Sigmoid colon (tissue), 4 donors: ENCODE results near the gene FUT8.

Source experiments
- POLR2A ChIP-seq, 2 donors: fragments of 450-650 bp; IDR thresholded peaks; one replicate each; pipeline ENCODE4 v1.6.1; 2016; ENCODE audit warnings: antibody characterized with exemption in 2 of 2, mild to moderate bottlenecking in 2 of 2, moderate library complexity in 2 of 2
- POLR2AphosphoS5 ChIP-seq, 4 donors: sonication (generic); formaldehyde crosslinking; IDR thresholded peaks; one replicate each; pipeline ENCODE4 v1.6.1; 2017; ENCODE audit warnings: antibody characterized with exemption in 4 of 4
- TF ChIP-seq, protein P1 (sequence below), 4 experiments: fragments of 450-650 bp in 3 of 4; fragments of 200-600 bp in 1 of 4; IDR thresholded peaks; one replicate each; pipeline ENCODE4 v1.5.1; 2016 to 2019; ENCODE audit warnings: antibody characterized with exemption in 4 of 4, mild to moderate bottlenecking in 3 of 4, moderate library complexity in 2 of 4

DNA sequence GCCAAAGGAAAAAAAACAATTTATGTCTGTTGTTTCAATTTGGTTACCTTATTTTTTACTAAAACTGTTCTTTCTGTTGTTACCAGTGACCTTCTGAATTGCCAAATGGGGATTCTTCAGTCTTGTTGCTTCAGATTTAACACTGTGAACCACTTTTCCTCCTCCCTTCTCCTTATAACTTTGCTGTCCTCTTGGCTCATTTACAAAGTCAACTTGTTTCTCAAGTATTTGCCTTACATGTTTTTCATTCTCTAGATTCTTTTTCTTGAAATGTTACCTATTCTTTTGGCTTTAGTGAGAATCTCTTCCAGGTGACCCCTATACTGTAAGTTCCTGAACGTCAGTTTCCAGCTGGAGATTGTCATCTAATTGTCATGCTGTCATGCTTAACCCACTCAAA lies 19.4 kb downstream of the FUT8 start:
- TF ChIP-seq, protein P1, sequence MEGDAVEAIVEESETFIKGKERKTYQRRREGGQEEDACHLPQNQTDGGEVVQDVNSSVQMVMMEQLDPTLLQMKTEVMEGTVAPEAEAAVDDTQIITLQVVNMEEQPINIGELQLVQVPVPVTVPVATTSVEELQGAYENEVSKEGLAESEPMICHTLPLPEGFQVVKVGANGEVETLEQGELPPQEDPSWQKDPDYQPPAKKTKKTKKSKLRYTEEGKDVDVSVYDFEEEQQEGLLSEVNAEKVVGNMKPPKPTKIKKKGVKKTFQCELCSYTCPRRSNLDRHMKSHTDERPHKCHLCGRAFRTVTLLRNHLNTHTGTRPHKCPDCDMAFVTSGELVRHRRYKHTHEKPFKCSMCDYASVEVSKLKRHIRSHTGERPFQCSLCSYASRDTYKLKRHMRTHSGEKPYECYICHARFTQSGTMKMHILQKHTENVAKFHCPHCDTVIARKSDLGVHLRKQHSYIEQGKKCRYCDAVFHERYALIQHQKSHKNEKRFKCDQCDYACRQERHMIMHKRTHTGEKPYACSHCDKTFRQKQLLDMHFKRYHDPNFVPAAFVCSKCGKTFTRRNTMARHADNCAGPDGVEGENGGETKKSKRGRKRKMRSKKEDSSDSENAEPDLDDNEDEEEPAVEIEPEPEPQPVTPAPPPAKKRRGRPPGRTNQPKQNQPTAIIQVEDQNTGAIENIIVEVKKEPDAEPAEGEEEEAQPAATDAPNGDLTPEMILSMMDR (IDR thresholded peaks at IDR 0.05): no peak
- no peak for TF ChIP-seq POLR2AphosphoS5 (IDR thresholded peaks at IDR 0.05)
- TF ChIP-seq POLR2A (IDR thresholded peaks at IDR 0.05): no peak
